Amniotic stem cell (primary cell): ENCODE data around the gene DNASE1L1.

Experiments used
- DNase-seq: peaks from one replicate; lab custom pipeline; 2025; lab: John Stamatoyannopoulos, UW

The DNASE1L1 gene

DNA sequence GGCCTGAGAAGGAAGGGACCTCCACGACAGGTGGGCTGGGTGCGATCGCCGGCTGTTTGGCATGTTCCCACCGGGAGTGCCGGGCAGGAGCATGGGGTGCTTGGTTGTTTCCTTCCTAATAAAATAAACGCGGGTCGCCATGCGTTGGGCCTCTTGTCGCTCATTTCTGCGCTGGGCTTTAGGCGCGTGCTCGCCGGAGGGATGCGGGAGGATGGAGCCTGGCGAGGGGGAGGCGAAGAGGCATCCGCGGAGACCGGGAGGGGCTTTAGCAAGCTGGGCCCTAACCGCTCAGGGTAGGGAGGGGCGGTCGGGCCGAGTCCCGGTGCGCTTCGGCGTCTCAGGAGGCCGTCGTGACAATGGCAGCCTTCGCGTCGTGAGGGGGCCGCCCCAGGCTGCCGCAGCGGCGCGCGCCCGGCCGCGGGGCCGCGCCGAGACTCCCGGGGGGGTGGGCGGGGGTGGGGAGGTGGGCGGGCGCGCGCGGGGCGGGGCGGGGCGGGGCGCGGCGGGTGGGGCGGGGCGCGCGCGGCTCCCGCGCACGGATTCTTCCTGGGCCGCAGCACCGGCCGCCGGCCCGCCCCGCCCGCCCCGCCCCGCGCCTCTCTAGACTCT lies 27.4 kb upstream of the DNASE1L1 start:
- DNase-seq = no peak

DNA sequence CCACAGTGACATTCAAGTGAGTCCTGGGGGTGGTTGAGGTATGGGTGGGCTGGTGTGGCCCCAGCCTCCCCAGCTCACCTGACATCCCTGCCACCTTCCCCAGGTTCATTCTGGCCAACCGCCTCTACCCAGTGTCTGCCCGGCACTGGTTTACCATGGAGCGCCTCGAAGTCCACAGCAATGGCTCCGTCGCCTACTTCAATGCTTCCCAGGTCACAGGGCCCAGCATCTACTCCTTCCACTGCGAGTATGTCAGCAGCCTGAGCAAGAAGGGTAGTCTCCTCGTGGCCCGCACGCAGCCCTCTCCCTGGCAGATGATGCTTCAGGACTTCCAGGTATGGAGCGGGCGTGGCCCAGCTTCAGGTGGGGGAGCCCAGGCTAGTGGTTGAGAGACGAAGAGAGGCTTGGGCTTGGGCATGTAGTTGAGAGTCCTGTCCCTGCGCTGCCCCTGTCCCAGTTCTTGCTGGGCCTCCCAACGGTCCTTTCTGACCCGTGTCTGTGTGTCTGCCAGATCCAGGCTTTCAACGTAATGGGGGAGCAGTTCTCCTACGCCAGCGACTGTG lies 26.2 kb upstream of the DNASE1L1 start:
- DNase-seq = no peak

DNA sequence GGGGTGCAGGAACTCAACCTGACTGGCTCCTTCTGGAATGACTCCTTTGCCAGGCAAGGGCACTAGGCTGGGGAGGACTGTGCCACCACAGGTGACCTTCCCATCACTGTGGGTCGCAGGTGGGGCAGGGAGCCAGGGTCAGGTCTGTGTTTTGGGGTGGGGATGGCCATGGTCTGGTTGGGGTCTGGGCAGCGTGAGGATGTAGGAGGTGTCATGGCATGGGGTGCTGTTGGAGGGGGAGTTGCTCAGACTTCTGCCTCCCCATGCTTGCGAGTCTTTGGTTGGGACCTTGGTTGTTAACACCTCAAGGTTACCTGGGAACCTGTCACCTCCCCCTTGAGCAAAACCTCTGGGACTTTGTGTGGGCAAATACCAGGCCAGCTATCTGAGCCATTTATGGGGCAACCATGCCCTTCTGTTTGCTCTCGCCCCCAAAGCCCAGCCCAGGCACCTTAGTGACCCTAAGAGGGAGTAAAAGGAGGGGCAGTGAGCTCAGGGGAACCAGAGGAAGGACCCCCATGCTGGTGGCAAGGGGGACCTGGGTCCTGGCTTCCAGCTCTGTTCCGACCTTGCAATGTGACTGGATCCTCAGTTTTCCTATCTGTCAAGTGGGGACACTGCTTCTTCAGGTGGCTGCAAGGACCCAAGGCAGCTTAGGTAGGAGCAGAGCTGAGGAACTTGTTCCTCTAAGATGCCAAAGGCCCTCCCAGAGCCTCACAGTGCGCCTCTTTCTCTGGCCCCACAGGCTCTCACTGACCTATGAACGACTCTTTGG lies 25.5 kb upstream of the DNASE1L1 start:
- no peak for DNase-seq

DNA sequence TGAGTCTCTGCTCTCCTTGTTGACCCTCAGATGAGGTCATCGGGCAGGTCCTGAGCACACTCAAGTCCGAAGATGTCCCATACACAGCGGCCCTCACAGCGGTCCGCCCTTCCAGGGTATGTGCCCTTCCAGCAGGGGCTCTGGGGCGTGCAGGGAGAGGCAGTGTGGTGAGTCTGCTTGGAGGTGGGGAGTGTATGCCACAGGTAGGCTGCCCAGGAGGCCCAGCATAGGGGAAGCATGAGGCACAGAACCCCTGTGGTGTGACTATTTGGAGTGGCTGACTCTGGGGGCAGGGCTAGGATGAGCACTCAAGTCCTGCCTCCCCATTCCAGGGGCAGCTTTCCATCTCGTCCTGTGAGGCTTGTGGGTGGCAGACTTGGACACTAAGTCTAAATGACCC lies 24.6 kb upstream of the DNASE1L1 start:
- no peak for DNase-seq

DNA sequence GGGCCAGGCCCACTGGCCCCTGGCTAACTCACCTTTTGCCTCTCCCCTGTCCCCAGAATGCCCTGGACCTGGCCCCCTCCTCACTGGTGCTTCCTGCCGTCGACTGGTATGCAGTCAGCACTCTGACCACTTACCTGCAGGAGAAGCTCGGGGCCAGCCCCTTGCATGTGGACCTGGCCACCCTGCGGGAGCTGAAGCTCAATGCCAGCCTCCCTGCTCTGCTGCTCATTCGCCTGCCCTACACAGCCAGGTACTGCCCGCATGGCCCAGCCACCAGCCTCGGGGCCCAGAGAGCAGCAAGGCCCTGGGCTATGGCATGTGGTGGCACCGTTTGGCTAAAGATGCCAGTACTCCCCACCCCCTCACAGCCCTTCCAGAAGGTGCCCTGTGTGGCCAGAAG lies 23.2 kb upstream of the DNASE1L1 start:
- DNase-seq = no peak

DNA sequence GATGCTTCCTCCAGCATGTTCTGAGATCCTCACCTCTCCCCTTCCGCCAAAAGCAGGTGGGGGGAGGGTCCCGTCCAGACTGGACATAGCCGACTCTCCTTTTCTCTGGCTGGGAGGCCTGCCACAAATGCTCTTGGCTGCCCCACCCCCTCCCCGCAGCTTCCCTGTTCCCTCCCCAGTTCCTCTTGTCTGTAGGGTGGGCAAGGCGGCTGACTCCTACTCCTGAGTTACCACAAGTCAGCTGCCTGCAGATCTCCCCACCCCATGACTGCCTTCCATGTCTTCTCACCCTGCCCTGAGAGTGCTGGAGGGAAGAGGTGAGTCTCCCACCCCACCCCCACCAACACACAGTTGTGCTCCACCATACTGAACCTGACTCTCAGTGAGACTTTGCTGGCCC lies 22.3 kb upstream of the DNASE1L1 start:
- no peak for DNase-seq

DNA sequence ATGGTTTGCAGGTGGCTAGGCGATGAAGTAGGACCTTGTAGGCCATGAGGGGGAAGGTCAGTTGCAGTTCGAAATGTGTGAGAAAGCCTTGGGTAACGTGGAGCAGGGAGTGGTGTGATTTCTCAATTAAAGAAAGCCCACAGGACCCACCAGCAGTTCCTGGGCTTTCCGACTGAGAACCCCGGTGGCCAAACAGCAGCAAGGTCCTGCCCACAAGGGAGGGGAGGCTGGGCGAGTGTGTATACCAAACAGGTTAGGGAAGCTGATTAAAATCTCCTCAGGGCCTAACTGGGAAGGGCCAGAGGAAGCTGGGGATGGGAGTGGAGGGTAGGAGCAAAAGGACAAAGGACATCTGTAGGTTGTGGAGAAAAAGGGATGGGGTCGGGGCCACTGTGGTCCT lies 21.9 kb upstream of the DNASE1L1 start:
- no peak for DNase-seq

DNA sequence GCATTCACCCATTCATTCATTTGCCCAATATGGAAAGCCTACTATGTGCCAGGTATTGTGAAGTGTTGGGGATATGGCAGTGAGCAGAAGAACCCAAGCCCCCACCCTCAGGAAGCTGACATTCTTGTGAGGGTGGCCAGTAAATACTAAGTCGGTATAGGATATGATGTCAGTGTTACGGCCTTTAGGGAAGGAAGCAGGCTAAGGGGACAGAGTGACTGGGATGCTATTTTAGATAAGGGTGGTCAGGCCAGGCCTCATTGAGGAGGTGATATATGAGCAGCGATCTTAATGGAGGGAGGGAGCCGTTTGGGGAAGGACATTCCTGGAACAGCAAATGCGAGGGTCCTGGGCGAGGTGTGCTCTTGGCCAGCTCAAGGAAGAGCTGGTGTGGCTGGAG lies 21.4 kb upstream of the DNASE1L1 start:
- DNase-seq = no peak

DNA sequence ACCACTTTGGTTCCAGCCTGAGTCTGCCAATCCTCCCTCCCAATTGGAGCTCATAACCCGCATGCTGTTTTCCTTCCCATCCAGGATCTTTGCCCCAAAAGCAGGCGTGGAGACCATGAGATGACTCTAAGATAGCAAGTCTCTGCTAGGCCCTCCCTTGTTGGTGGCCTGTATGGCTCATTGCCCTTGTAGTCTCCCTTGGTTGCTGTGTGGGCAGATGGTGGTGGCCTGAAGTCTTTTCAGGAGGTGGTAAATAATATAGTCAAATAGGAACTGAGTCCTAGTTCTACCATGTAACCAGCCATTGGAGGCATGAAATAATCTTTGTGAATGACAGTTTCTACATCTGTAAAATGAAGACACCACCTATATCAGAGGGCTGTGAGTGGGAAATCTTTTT lies 20.7 kb upstream of the DNASE1L1 start:
- DNase-seq = no peak

DNA sequence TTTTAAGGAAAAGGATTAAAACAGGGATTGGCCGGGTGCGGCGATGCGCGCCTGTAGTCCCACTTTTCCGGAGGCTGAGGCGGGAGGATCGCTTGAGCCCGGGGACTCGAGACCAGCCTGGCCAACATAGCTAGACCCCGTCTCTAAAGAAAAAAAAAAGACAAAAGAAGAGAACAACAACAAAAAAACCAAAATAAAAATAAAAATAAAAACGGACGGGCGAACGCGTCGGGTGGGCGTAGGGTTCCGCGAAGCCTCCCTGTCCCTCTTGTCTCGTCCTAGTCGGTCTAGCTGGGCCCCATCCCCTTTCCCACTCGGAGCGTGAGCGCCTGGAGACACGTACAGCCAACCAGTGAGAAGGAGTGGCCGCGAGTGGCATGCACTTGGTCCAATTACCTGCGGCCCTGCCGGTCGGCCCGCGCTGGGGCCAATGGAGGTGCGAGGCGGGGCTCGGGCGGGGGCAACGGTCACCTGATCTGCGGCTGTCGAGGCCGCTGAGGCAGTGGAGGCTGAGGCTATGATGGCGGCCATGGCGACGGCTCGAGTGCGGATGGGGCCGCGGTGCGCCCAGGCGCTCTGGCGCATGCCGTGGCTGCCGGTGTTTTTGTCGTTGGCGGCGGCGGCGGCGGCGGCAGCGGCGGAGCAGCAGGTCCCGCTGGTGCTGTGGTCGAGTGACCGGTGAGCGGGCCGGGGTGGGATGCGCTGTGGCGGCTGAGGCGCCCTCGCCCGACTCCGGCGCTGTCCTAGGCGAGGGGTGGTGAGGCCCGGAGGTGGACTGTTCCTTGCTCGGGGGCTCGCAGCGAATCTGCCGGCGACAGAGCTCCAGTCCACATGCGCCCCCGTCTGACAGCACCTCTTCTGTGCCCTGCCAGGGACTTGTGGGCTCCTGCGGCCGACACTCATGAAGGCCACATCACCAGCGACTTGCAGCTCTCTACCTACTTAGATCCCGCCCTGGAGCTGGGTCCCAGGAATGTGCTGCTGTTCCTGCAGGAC lies 19.4 kb upstream of the DNASE1L1 start, which contains the start of gene ATP6AP1:
ATP6AP1 (plus strand) TSS at position 502 of the 996 bp plus-strand sequence; CDS start at position 518, 16 bp downstream.
- peak; percentile 61 for DNase-seq

DNA sequence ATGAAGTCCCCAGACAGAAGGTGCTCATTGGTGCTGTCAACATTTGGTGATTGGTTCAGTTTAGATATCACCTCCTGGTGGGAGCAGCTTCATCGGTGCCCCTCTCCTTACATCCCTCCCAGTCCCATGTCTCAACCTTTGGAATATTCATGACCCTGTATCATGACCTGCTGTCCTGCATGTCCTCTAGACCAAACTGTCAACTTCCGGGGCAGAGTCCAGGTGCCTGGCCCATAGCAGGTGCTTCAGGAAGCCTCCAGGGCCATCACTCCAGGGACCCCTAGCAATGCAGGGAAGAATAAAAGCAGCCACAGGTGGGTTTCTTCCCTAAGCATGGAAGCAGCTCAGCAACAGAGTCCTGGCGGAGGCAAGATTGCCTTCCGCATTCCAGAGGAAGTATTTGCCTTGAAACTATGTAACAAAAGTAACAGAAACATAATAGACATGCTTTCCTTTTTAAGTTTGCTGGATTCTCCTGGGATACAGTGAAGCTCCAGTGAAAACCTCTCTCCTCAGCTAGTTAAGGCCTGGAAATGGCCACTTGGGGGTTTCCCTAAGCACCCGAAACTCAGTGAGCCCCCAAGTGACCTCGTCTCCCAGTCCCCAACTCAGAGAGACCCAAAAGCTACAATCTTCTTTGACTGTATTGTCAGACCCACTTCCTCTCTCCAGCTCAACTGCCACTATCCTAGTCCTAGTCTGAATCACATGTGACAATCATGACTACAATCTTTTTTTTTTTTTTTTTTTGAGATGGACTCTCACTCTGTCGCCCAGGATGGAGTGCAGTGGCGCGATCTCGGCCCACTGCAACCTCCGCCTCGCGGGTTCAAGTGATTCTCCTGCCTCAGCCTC lies 18.1 kb upstream of the DNASE1L1 start:
- DNase-seq = no peak

DNA sequence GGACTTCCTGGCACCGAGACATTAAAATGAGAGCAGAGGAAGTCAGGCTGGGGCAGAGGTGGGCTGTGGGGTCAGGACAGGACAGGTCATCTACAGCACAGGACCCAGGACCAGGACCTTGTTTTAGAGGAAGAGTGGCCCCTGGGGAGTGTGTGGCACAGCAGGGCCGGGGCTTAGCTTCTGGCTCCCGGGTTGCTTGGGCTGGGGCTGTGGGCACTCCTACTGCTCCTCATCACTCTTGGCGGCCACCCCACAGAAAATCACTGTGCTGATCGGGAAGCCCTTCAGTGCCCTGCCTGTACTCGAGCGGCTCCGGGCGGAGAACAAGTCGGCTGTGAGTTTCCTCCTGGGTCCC lies 11.3 kb upstream of the DNASE1L1 start:
- no peak for DNase-seq

DNA sequence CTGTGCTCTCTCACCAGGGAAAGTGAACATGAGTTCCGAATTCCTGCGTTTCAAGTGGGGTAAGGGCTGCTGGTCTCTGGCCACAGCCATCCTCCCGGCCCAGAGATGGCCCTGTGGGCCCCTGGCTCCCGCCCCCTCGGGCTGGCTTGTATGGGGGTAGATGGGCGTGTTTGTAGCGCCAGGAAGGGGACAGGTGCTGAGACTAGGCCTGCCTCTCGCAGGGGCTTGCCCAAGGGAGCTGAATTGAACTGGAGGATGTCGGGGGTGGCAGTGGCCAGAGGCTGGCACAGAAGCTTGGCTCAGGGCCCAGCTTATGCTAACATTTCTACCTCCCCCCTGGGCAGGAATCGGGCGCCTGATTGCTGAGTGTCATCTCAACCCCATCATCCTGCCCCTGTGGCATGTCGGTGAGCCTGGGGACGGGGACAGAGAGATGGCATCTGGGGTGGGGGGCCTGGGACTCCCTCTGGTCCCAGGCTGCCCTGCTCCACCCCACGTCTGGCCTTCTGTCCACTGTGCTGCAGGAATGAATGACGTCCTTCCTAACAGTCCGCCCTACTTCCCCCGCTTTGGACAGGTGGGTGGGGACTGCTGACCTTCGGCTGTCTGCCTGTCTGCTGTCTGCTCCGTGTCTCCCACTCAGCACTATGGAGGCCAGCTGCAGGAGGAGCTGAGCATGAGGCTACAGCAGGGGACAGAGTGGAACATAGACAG lies 10.8 kb upstream of the DNASE1L1 start:
- no peak for DNase-seq

DNA sequence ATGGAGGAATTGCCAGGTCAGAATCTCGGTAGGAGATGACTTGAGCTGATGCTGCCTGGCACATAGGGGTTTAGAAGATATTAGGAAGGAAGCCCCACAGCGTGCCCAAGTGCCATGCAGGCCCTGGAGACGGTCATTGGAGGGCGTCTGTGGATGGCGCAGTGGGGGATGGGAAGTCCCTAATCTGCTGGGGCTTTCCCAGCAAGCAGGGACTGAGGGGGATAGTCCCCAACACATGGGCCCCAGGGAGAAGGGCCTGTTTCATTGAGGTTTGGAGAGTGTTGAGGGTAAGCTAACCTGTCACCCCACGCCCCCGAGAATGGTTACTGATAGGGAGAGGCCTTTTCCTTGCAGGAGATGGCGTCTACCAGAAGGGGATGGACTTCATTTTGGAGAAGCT lies 10.1 kb upstream of the DNASE1L1 start:
- no peak for DNase-seq

DNA sequence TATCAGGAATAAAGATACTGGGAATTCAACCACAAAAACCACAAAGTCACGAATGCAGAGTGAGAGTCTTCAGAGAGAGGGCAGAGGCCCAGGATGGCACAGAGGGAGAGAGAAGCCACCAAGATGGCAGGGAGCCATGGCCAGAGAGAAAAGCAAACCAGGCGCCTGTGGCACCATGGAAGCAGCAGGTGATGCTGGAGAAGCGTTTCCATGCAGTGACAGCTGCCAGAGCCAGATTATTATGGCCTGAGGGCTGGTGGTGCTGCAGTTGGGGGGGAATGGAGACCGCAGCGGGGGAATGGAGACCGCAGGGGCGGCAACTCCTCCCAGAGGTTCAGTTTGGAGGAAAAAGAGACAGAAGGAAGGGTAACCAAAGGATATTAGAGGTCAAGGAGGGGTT lies 8.1 kb upstream of the DNASE1L1 start:
- DNase-seq = no peak

DNA sequence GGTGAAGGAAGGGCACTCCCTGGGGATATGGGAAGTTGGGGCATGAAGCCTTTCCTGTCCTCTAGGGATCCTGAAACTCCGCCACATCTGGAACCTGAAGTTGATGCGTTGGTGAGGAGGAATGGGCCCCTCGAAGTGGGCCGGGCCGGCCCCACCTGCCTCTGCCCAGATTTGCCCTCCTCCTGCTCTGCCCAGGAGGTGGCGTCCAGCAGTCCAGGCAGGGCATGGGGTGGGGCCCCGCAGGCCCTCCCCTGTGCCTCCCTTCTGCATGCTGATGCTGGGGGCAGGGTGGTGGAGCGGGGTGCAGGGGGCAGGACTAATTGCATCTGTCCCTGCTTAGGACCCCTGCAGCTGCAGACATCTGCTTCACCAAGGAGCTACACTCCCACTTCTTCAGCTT lies 4.1 kb upstream of the DNASE1L1 start:
- DNase-seq = no peak

DNA sequence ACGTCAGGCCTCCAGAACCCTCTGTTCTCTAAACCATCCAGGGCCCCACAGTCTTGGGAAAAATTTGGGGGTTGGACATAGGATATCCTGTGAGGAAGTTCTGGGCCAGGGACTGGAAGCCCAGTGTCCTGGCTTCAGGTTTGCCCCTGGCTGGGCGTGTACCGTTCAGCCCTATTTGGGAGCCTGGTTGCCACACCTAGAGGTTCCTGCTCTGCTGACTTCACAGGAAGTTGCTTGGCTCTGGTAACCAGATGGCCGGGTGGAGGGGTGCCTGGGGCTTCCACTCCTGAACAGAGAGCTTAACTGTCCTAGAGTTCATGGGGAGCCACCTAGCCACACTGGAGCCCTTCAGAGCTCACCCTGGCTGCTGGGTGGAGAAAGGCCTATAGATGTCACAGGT lies 3.4 kb upstream of the DNASE1L1 start:
- DNase-seq = no peak

DNA sequence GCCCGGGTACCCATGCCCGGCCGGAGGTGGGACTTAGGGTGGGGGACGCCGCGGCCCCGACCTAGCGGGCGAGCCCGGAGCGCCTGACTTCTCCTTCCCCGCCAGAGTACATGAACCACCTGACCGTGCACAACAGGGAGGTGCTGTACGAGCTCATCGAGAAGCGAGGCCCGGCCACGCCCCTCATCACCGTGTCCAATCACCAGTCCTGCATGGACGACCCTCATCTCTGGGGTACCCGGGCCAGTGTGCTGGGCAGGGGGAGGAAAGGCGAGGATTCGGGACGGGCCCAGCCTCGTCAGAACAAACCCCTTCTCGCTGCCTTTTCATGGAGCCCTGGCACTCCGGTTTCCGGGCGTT lies 2.9 kb upstream of the DNASE1L1 start:
- no peak for DNase-seq

DNA sequence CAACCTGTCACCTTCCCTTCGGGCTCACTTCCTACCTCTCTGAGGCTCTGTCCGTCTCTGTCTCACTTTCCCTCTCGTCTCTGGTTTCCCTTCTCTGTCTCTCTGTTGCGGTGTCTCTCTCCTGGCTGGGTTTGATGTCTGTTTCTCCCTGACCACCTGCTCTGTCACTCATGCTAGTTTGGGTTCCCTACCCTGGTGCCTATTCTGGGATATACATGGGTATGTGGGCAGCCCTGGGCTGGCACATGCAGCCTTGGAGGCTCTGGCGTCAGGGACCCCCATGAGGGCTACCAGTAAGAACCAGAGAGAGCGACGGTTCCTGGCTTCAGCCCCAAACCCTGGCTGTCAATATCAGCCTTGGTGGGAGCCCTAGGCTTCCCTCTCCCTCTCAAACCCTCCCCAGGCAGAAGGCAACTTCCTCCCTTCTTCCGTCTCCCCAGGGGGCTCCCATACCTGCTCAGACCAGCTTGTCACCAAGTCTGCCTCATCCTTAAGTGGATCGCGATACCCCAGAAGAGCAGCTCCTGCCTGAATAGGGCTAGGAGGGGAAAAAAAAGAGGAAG lies 314 bp downstream of the DNASE1L1 start:
- DNase-seq = no peak

DNA sequence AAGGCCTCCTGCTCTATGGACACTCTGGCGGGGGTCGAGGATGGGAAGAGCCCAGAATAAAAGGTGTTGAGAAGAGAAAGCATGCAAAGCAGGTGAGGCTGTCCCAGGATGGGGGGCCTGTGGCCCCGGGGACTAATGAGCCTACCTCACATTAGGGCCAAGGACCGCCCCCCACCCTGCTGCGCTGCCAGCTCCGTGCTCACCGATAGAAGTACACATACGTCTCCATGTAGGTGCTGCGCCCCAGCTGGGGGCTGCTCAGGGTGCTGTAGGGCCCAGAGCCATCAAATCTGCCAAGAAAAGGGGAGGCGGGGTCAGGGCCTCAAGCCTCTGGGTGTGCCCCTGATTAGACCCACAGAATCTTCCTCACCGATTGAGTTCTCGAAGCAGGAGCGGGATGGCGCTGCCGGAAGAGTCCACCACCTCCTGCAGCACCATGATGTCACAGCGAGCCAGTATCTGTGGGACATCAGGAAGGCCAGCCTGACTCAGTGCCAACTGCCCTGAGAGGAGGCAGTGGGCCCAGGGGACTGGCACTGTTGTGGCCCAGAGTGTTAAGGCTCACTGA lies 4.3 kb downstream of the DNASE1L1 start:
- no peak for DNase-seq
